Activated naive CD8-positive, alpha-beta T cell treated with anti-CD3 and anti-CD28 coated beads, Interleukin-2, amount 50 U/mL, for 24 hours (primary cell): ENCODE data around the gene TMEM72.

ENCODE experiments used
- ATAC-seq: fragments of 150-1000 bp; cut with Tn5 transposase; one replicate; pipeline ENCODE4 v1.10.0; 2021
- DNase-seq: peaks from one replicate; pipeline ENCODE4 v3.0.0; 2021
- H3K27ac Mint-ChIP-seq: one replicate; pipeline ENCODE4 v1.8.0; 2021; ENCODE audit warnings: mild to moderate bottlenecking, mixed read lengths
- H3K27me3 Mint-ChIP-seq: one replicate; pipeline ENCODE4 v1.8.0; 2021; ENCODE audit warnings: mixed read lengths
- H3K36me3 Mint-ChIP-seq: one replicate; pipeline ENCODE4 v1.8.0; 2021; ENCODE audit warnings: low read depth, mixed read lengths
- H3K4me1 Mint-ChIP-seq: one replicate; pipeline ENCODE4 v1.8.0; 2021; ENCODE audit warnings: mixed read lengths
- H3K4me3 Mint-ChIP-seq: one replicate; pipeline ENCODE4 v1.8.0; 2021; ENCODE audit warnings: mild to moderate bottlenecking, moderate library complexity, mixed read lengths
- H3K9me3 Mint-ChIP-seq: one replicate; pipeline ENCODE4 v1.8.0; 2021; ENCODE audit warnings: mixed read lengths

Gene TMEM72

DNA sequence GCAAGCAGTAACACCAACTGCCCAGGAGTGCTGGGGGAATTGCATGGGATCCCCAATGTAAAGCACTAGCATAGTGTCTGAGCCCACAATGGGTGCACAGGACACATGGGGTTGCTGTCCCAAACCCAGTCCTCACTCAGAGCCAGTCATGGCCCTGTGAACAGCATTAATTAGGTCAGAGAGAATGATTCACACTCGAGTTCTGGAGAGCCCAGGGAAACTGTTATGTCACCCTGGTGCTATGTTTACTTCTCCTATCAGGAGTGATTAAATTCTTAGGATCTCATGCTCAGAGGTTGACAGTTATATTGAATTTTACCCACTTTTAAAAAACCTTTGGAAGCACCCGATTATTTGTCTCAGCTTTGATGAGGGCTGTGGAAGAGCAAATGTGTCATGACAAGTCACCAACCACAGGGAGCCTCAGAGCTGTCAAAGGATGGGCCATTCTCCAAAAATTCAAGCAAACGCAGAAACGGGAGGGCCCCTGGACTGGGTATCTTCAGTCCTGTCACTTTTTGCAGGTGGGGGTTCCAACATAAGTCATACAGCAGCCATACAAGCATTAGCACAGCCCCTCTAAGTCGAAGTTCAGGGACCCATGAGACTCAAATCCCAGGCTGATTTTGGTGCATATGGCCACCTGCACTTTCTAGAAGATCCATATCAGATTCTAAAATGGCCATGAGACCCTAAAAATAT, 47.2 kb downstream of the TMEM72 start:
- peak overlapping the region; percentile 84 for H3K4me3 Mint-ChIP-seq
- peaks cover 21% of the 10 kb centered on the region for H3K4me1 Mint-ChIP-seq
- no peaks in the 10 kb centered on the region for H3K9me3 Mint-ChIP-seq
- DNase-seq, result no peak
- H3K27ac Mint-ChIP-seq, result peak overlapping the region; percentile 56
- peaks cover 2% of the 10 kb centered on the region for H3K27me3 Mint-ChIP-seq
- peaks cover 7% of the 10 kb centered on the region for H3K36me3 Mint-ChIP-seq
- no peak for ATAC-seq

DNA sequence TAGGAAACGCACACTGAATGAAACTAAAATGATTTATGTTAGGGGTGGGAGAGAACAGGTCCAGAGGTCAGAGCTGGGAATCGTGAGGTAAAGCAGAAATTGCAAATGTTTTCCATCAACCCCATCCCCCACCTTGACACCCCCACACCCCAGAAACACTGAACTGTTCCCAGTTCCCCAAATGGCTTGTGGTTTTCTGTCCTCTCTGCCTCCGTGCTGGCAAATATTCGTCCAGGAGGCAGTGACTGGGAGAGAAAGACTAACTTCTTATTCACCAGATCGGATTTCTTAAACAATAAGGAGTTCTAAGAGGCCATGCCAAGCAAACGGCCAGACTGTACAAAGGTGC, 47.7 kb downstream of the TMEM72 start:
- no peak for ATAC-seq
- H3K36me3 Mint-ChIP-seq, result peaks cover 7% of the 10 kb centered on the region
- no peaks in the 10 kb centered on the region for H3K9me3 Mint-ChIP-seq
- peak overlapping the region; percentile 56 for H3K27ac Mint-ChIP-seq
- DNase-seq, result no peak
- peak overlapping the region; percentile 84 for H3K4me3 Mint-ChIP-seq
- peaks cover 21% of the 10 kb centered on the region for H3K4me1 Mint-ChIP-seq
- H3K27me3 Mint-ChIP-seq, result peaks cover 2% of the 10 kb centered on the region

DNA sequence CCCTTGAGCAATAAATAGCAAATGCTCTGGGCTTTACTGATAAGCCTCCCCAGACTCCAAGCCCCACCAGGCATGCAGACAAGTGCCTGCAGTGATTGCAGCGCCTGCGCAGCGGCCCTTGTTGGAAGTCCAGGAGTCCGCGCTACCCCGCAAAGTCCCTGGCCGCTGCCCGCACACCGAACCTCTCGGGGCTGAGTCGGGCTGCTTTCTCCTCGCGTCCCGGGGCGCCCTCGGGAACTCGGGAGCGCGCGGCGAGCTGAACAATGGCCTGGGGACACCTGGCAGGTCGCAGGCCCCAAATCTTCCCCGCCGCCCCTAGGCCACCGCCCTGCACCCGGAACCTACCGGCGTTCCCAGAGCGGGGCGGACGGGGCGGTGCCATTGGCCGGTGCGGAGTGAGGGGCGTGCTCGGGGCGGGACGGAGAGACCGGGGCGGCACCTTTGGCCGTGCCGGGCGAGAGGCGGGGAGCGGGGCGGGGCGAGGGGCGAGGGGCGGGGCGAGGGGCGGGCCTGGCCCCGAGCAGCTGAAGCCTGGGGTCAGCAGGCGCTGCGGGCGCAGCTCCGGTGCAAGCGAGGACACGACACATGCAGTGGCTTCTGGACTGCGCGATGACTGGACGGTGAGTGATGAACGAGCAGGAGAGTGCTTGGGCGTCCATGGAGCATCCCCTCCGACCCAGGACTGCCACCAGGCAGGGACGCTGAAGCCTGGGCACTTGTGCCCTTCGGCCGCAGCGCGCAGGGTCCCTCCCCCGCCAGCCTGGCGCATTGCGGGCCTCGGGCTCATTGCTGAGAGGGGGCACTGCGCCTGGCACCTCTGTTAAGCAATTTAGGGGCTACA, 48.3 kb downstream of the TMEM72 start, which contains the start of gene RASSF4:
Gene RASSF4 (plus strand): TSS at position 556 of the 841 bp plus-strand sequence. CDS start 10,401 bp downstream, outside the sequence.
- ATAC-seq (peak; percentile 100), DNase-seq (peak; percentile 95)
- peaks cover 4% of the 10 kb centered on the region for H3K36me3 Mint-ChIP-seq
- H3K9me3 Mint-ChIP-seq, result no peaks in the 10 kb centered on the region
- H3K27me3 Mint-ChIP-seq, result peaks cover 2% of the 10 kb centered on the region
- H3K4me3 Mint-ChIP-seq, result peak within 1 kb of the TSS; percentile 84
- H3K27ac Mint-ChIP-seq, result peak within 1 kb of the TSS; percentile 56
- peaks cover 23% of the 10 kb centered on the region for H3K4me1 Mint-ChIP-seq

DNA sequence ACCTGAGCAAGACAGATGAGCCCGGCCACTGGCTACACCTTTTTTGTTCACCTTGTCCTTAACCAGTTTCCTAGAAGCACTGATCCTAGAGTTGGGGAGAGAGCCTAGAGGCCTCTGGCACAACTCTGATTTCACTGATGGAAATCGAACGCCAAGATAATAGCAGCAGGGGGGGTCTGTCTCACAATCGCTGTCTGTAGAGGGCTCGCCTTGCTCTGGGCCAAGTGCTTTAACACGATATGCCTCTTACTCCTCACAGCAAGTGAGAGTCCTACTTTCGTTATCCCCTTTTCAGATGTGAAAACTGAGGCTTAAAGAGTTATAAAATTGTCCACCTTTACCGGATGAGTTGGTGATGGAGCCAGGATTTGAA, 48.9 kb downstream of the TMEM72 start:
- Mint-ChIP-seq H3K4me1 (peaks cover 24% of the 10 kb centered on the region), H3K27ac (no peak overlapping the region), H3K4me3 (peak overlapping the region; percentile 84), H3K27me3 (peaks cover 2% of the 10 kb centered on the region), H3K36me3 (peaks cover 4% of the 10 kb centered on the region), H3K9me3 (no peaks in the 10 kb centered on the region)
- ATAC-seq (no peak), DNase-seq (no peak)

DNA sequence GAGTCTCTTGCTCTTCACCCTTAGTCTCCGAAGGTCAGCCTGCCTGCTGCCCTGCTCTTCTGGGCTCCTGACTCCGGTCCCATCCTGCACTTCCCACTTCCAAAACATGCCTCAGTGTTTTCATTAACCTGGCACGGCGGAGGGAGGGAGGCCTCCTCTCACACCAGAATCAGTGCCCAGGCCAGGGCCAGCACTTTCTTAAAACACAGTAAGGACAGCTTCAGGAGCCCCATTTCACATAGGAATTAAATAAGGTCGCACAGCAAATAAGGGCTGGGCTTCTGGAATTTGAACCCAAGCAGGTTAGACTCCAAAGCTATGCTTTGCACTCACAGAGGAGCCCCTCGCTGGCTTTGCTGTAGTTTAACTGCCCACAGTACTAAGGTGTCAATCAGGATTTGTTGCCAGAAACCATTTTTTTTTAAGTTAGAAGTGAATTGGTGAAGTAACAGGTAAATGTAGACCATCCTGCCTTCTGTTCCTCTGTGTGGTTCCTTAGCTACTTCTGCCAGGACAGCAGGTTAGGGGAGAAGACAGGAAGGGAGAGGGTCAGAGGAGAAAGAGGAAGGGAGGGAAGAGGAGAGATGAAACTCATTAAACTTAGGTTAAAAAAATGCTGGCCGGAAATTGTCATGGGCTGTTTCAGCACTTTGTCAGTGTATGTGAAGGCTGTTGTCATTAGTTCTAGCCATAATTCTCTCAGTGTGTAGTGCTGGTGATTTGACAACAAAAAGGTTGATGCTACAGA, 49.5 kb downstream of the TMEM72 start:
- Mint-ChIP-seq H3K27me3 (peaks cover 2% of the 10 kb centered on the region), H3K4me3 (peak overlapping the region; percentile 40), H3K36me3 (peaks cover 4% of the 10 kb centered on the region), H3K4me1 (peaks cover 30% of the 10 kb centered on the region), H3K27ac (peak overlapping the region; percentile 31), H3K9me3 (no peaks in the 10 kb centered on the region)
- DNase-seq, result no peak
- ATAC-seq, result no peak

DNA sequence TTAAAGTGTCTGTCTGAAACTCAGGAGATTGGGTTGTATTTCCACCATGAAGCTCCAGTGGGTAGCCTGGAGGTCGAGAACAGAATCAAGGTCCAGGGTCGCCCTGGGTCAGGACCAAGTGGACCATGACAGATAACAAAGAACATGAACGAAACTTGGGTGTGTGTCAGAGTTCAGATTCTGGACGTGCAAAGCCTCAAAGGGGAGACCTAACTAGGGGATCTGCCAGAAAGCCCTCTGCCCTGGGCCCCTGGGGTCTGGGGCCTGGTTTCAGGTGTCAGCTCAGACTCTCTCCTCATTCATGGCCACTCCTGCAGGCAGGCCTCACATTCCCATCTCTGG, 50.1 kb downstream of the TMEM72 start:
- ATAC-seq (no peak), DNase-seq (no peak)
- Mint-ChIP-seq H3K4me1 (peaks cover 35% of the 10 kb centered on the region), H3K36me3 (peaks cover 4% of the 10 kb centered on the region), H3K27me3 (peaks cover 2% of the 10 kb centered on the region), H3K27ac (peak overlapping the region; percentile 31), H3K4me3 (peak overlapping the region; percentile 18), H3K9me3 (no peaks in the 10 kb centered on the region)

DNA sequence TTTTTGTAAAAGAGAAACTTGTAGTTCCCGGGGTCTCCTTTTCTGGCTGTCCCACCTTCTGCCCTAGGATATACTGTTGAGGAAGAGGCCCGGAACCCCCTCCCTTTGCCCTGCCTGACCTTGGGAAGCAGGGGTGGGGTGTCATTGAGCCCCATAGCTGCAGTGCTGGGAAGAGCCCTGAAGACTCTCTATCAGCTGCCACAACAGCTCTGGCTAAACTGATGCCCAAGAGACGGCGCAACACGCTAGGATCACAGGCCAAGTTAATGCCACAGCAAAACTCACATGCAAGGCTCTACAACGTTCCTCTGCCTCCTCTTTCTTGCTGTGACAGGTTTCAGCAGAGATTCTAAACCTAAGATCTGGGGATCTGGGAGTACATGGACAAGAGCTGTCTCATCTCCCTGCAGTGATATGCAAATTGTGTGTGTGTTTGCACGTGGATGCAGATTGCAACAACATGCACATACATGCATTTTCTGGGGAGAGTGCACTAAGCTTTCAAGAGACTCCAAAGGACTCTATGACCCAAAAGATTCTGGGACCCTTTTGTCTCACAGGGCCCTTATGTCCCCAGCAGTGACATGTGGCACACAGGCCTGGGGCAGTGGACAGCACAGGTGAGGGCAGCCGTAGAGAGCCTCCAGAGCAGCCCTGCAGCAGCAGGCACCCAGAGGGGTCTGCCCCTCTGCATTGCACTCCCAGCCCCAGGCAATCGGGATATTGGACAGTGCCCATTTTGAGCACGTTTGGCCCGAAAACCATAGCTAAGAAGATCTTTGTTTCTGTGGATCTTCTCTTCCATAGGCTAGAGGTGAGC, 51.0 kb downstream of the TMEM72 start:
- Mint-ChIP-seq H3K4me1 (peaks cover 43% of the 10 kb centered on the region), H3K27me3 (peaks cover 2% of the 10 kb centered on the region), H3K4me3 (no peak overlapping the region), H3K9me3 (no peaks in the 10 kb centered on the region), H3K36me3 (no peaks in the 10 kb centered on the region), H3K27ac (no peak overlapping the region)
- DNase-seq (no peak), ATAC-seq (no peak)

DNA sequence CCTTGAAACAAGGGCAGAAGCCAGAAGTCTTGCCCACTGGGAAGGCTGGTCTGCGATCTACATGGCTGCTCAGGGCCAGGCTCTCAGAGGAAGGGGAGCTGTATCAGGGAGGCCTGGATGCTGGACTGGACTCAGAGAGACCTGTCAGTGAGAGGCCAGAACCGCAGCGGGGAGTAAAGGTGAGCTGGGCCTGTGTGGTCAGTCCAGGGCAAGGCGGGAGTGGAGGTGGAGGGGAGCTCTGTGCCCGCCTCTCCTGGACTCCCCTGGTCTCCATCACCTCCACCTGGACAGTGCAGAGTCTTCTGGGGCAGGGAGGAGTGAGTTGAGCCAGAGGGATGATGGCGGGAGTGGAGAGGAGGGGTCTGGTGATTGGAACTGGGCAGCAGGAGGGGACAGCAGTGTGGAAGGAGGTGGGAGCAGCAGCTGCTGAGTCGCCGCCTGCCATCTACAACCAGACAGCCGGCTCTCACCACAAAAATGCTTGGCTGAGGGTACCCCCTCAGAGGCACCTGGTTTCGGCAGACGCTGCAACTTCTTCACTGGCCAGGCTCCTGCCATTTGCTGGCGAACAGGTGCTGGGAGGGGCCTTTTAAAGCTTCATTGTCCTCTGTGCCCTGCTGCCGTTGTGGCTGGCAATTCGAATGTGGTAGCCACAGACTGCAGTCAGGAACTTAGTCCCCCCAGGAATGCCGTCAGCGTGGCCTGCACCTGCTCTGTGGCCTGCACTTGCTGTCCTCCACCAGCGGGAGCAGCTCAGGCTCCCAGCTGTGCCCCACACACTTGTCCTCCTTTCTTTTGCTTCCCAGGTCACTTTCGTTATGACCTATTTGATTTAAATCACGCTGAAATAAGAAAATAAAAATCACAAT, 52.0 kb downstream of the TMEM72 start:
- Mint-ChIP-seq H3K27ac (no peak overlapping the region), H3K9me3 (no peaks in the 10 kb centered on the region), H3K36me3 (no peaks in the 10 kb centered on the region), H3K4me3 (no peak overlapping the region), H3K27me3 (peaks cover 2% of the 10 kb centered on the region), H3K4me1 (peaks cover 45% of the 10 kb centered on the region)
- DNase-seq, result no peak
- ATAC-seq, result no peak

DNA sequence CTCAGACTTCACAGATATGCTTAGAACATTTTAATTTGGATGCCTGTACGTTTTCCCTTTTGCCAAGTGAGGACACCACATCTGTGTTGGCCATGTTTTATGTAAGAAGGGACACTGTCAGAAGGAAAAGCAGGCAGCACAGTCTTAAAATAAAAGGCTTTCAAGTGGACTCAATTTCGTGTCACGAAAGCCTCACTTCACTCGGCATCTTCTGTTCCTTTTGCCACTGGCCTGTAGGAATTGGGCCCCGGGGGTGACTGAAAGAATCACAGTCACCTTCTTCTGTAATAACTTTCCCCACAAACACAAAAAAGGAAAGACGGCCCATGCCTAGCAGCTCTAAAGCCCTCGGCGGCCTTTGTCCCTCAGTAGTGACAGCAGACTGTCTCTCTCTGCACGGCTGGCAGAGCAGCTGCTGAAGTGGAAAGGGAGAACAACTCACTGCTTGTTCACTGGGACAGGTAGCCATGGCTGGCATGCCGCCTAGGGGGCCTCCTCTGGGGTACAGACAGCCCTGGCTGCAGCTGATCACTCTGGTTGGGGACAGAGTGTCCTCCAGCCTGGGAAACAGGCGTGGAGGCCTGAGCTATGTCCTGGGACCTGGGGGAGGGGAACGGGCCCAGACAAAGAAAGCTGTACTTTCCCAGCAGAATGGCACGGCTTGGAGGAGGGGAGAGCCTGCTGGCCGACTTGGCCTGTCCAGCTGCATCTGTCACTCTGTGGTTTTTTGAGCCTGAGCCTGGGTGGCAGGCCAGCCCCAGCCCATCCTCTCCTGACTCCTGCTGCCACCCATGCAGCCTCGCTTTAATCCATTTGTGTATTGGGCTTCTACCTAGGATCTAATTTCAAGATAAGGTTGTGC, 52.9 kb downstream of the TMEM72 start:
- H3K4me3 Mint-ChIP-seq, result no peak overlapping the region
- H3K9me3 Mint-ChIP-seq, result no peaks in the 10 kb centered on the region

GRCh38 chr10:44965104-44965503, 54.0 kb downstream of the TMEM72 start:
- Mint-ChIP-seq H3K36me3 (no peaks in the 10 kb centered on the region), H3K4me1 (peaks cover 52% of the 10 kb centered on the region), H3K27me3 (peaks cover 2% of the 10 kb centered on the region), H3K9me3 (no peaks in the 10 kb centered on the region), H3K4me3 (no peak overlapping the region), H3K27ac (no peak overlapping the region)
- DNase-seq, result no peak
- no peak for ATAC-seq

More for the DNA sequence above, 52.9 kb downstream of the TMEM72 start:
- H3K27ac Mint-ChIP-seq, result no peak overlapping the region
- DNase-seq, result no peak
- H3K36me3 Mint-ChIP-seq, result no peaks in the 10 kb centered on the region
- ATAC-seq, result no peak
- H3K27me3 Mint-ChIP-seq, result peaks cover 2% of the 10 kb centered on the region
- peaks cover 45% of the 10 kb centered on the region for H3K4me1 Mint-ChIP-seq

- Mint-ChIP-seq H3K36me3 (no peaks in the 10 kb centered on the region), H3K4me1 (peaks cover 49% of the 10 kb centered on the region), H3K9me3 (no peaks in the 10 kb centered on the region), H3K27me3 (peaks cover 2% of the 10 kb centered on the region), H3K4me3 (no peak overlapping the region), H3K27ac (peak overlapping the region; percentile 86)
- DNase-seq (no peak), ATAC-seq (peak; percentile 40)
Observed at GRCh38 chr10:44965651-44966097, 54.5 kb downstream of the TMEM72 start.

DNA sequence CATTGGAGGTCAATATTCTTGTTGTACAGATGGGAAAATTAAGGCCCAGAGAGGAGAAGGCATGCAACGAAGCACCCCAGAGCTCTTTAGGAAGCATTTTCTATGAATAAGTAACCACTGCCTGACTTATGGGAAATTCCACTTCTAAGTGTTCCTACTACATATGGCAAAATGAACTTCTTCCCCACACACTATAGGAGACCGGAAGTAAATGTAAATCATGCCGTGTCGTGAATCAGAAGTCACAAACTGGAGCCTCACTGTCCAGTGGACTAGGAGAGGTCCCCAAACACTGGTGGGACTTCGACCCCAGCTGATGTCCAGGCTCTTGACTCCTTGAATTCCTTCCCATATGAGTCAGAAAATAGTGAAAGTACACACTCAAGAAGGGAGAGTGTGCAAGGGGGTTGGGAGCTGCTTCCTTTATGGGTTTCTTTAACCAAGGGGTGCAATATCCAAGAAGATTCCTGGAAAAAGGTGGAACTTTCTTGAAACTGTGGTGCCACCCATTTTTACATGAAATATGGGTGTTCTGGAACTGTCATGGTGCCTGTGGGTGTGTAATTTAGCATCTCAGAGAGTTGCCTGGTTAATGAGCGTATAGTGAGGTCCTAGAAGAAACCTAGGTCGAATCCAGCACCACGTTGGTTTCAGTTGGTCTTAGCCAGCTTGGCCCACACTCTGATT, 55.1 kb downstream of the TMEM72 start:
- Mint-ChIP-seq H3K36me3 (no peaks in the 10 kb centered on the region), H3K27ac (peak overlapping the region; percentile 86), H3K4me3 (peak overlapping the region; percentile 3), H3K9me3 (no peaks in the 10 kb centered on the region), H3K4me1 (peaks cover 49% of the 10 kb centered on the region), H3K27me3 (peaks cover 2% of the 10 kb centered on the region)
- no peak for DNase-seq
- ATAC-seq, result peak; percentile 17
